ENCODE measurements around the gene SCRN1. TPM values are rescaled to one million over a fixed set of nuclear protein-coding genes. Genes with fewer than 3 reads are reported as not detected.
A peak's percentile ranks its signal among the peaks of the same experiment; 100 is the strongest.

SCRN1 gene
- total RNA-seq, 1 experiment from 2014 or later: 96.2 TPM

GRCh38 chr7:30026229-30027064, 36.8 kb upstream of the SCRN1 start, which contains the start of gene FKBP14 (continued):
- no peak for TF ChIP-seq EMX1 (CRISPR knock-in tag; IDR thresholded peaks at IDR 0.05)
- TF ChIP-seq GTF2I (CRISPR knock-in tag; conservative IDR thresholded peaks at IDR 0.05): no peak
- no peak for TF ChIP-seq CBFB (CRISPR knock-in tag; IDR thresholded peaks at IDR 0.05; ENCODE audit: low read depth)
- no peak for TF ChIP-seq ARID4B (CRISPR knock-in tag; IDR thresholded peaks at IDR 0.05; ENCODE audit: borderline replicate concordance)
- TF ChIP-seq MYBL2 (CRISPR knock-in tag; IDR thresholded peaks at IDR 0.05): no peak

GRCh38 chr7:30023524-30023923, 33.9 kb upstream of the SCRN1 start:
- Mint-ChIP-seq H3K4me1 (peaks cover 30% of the 10 kb centered on the region), H3K9me3 (no peaks in the 10 kb centered on the region), H3K27ac (no peak overlapping the region), H3K4me3 (peak overlapping the region; percentile 40), H3K36me3 (peaks cover 16% of the 10 kb centered on the region), H3K27me3 (ENCODE audit: low read depth) (no peaks in the 10 kb centered on the region)
- TF ChIP-seq OVOL2 (CRISPR knock-in tag; IDR thresholded peaks at IDR 0.05; ENCODE audit: borderline replicate concordance): no peak
- CTCF ChIA-PET: interaction anchor here (0.8 kb wide), 1 partner anchor 11 kb away, joined by 3 read pairs; no protein-coding TSS in a partner anchor
- POLR2A ChIA-PET: no interaction called here
- DNase-seq (ENCODE audit: low spot score) (no peak), ATAC-seq (no peak)

GRCh38 chr7:30022991-30023390, 33.4 kb upstream of the SCRN1 start:
- ChIA-PET POLR2A (no interaction called here), CTCF (interaction anchor here (0.8 kb wide), 1 partner anchor 11 kb away, joined by 3 read pairs; no protein-coding TSS in a partner anchor)
- Mint-ChIP-seq H3K27ac (no peak overlapping the region), H3K36me3 (peaks cover 21% of the 10 kb centered on the region), H3K9me3 (no peaks in the 10 kb centered on the region), H3K27me3 (ENCODE audit: low read depth) (no peaks in the 10 kb centered on the region), H3K4me3 (peak overlapping the region; percentile 40; the same call in 1 of the 2 replicates), H3K4me1 (peaks cover 30% of the 10 kb centered on the region)
- TF ChIP-seq RORB (CRISPR knock-in tag; IDR thresholded peaks at IDR 0.05): no peak
- ATAC-seq (no peak), DNase-seq (ENCODE audit: low spot score) (no peak)

- no peak overlapping the region for H3K27ac Mint-ChIP-seq
- TF ChIP-seq SMAD4 (CRISPR knock-in tag; IDR thresholded peaks at IDR 0.05): no peak
- no peak for TF ChIP-seq IRF2 (CRISPR knock-in tag; IDR thresholded peaks at IDR 0.05; ENCODE audit: borderline replicate concordance, low read depth)
- H3K4me3 Mint-ChIP-seq: no peak overlapping the region
- POLR2A ChIA-PET: no interaction called here
- ATAC-seq (no peak), DNase-seq (ENCODE audit: low spot score) (no peak)
- no peaks in the 10 kb centered on the region for H3K9me3 Mint-ChIP-seq
- CTCF ChIA-PET: no interaction called here
- H3K27me3 Mint-ChIP-seq (ENCODE audit: low read depth): no peaks in the 10 kb centered on the region
- peaks cover 22% of the 10 kb centered on the region for H3K4me1 Mint-ChIP-seq
- H3K36me3 Mint-ChIP-seq: peaks cover 32% of the 10 kb centered on the region
These were observed 30.9 kb upstream of the SCRN1 start for GRCh38 chr7:30020535-30020934.

- Mint-ChIP-seq H3K9me3 (no peaks in the 10 kb centered on the region), H3K4me3 (no peak overlapping the region), H3K27me3 (ENCODE audit: low read depth) (no peaks in the 10 kb centered on the region), H3K4me1 (peaks cover 16% of the 10 kb centered on the region), H3K27ac (no peak overlapping the region), H3K36me3 (peaks cover 32% of the 10 kb centered on the region)
- DNase-seq (ENCODE audit: low spot score): no peak
- ATAC-seq: no peak
- ChIA-PET CTCF (no interaction called here), POLR2A (no interaction called here)
- TF ChIP-seq FOXJ3 (CRISPR knock-in tag; IDR thresholded peaks at IDR 0.05; ENCODE audit: borderline replicate concordance) (no peak), ZBTB21 (CRISPR knock-in tag; IDR thresholded peaks at IDR 0.05; ENCODE audit: borderline replicate concordance) (no peak), STAT6 (CRISPR knock-in tag; conservative IDR thresholded peaks at IDR 0.05; ENCODE audit: low read depth) (no peak), ATF3 (CRISPR knock-in tag; conservative IDR thresholded peaks at IDR 0.05) (no peak), ARID4B (CRISPR knock-in tag; IDR thresholded peaks at IDR 0.05; ENCODE audit: borderline replicate concordance) (no peak), ZNF121 (CRISPR knock-in tag; IDR thresholded peaks at IDR 0.05) (no peak)
These were observed 30.4 kb upstream of the SCRN1 start for GRCh38 chr7:30019960-30020359.
